DOHH2 (cell line): ENCODE results near the gene DISC1.

Experiments used
- H3F3A ChIP-seq: fragments of 200-600 bp; sonication (generic), shearing (Covaris generic); 2 replicates; pipeline ENCODE4 v1.6.0; 2016; ENCODE audit warnings: antibody characterized with exemption, mild to moderate bottlenecking; ENCODE audit not compliant: control insufficient read depth, insufficient read depth
- H3K27ac ChIP-seq: fragments of 200-600 bp; sonication (generic); 2 replicates; pipeline ENCODE4 v1.5.1; 2014; ENCODE audit warnings: low read depth, mild to moderate bottlenecking, low read length, moderate library complexity
- H3K27me3 ChIP-seq: fragments of 200-600 bp; sonication (generic); 2 replicates; pipeline ENCODE4 v1.6.1; 2014; ENCODE audit warnings: mild to moderate bottlenecking, low read length, mixed read lengths; ENCODE audit not compliant: control insufficient read depth
- H3K36me3 ChIP-seq: fragments of 200-600 bp; sonication (generic); 2 replicates; pipeline ENCODE4 v1.6.1; 2014; ENCODE audit warnings: mild to moderate bottlenecking, low read length, moderate library complexity, mixed read lengths; ENCODE audit not compliant: control insufficient read depth
- H3K4me1 ChIP-seq: fragments of 200-600 bp; sonication (generic); 2 replicates; pipeline ENCODE4 v1.6.1; 2014; ENCODE audit warnings: mild to moderate bottlenecking, low read length, mixed read lengths; ENCODE audit not compliant: control insufficient read depth
- H3K4me2 ChIP-seq: fragments of 200-600 bp; sonication (generic); 2 replicates; pipeline ENCODE4 v1.6.0; 2014; ENCODE audit warnings: mild to moderate bottlenecking, low read length, moderate library complexity
- H3K4me3 ChIP-seq: fragments of 200-600 bp; sonication (generic); 2 replicates; pipeline ENCODE4 v1.5.1; 2014; ENCODE audit warnings: mild to moderate bottlenecking, low read length, mixed read lengths
- H3K79me2 ChIP-seq: fragments of 200-600 bp; sonication (generic); 2 replicates; pipeline ENCODE4 v1.6.1; 2014; ENCODE audit warnings: mild to moderate bottlenecking, low read length, mixed read lengths; ENCODE audit not compliant: control insufficient read depth
- H3K9me2 ChIP-seq: fragments of 200-600 bp; sonication (generic); replicated peaks from 2 replicates; pipeline ENCODE4 v1.6.1; 2014; ENCODE audit warnings: mild to moderate bottlenecking, low read length, mixed read lengths; ENCODE audit not compliant: control insufficient read depth
- H3K9me3 ChIP-seq: fragments of 200-600 bp; sonication (generic); 2 replicates; pipeline ENCODE4 v1.6.1; 2014; ENCODE audit warnings: antibody characterized with exemption, low read length, mixed read lengths; ENCODE audit not compliant: control insufficient read depth, insufficient read depth
- H4K20me1 ChIP-seq: fragments of 200-600 bp; sonication (generic); 2 replicates; pipeline ENCODE4 v1.6.0; 2014; ENCODE audit warnings: low read depth, mild to moderate bottlenecking, antibody characterized with exemption, low read length, moderate library complexity; ENCODE audit not compliant: control insufficient read depth, insufficient read depth
- CTCF ChIP-seq: fragments of 200-600 bp; sonication (generic); IDR thresholded peaks from one replicate; pipeline ENCODE4 v1.5.1; 2014; ENCODE audit warnings: antibody characterized with exemption, mild to moderate bottlenecking, low read depth, low read length; ENCODE audit not compliant: poor library complexity, severe bottlenecking
- EZH2phosphoT487 ChIP-seq: fragments of 200-600 bp; sonication (generic); IDR thresholded peaks from 2 replicates; pipeline ENCODE4 v1.6.1; 2017; ENCODE audit warnings: borderline replicate concordance, mild to moderate bottlenecking, antibody characterized with exemption, low read length, moderate library complexity, mixed read lengths

DISC1 gene

GRCh38 chr1:231925864-231926263 is 299.3 kb downstream of the DISC1 start:
- TF ChIP-seq CTCF: no peak
- TF ChIP-seq EZH2phosphoT487: no peak
- Histone ChIP-seq H3K27ac (no peak overlapping the region), H3K4me2 (no peak overlapping the region), H3K27me3 (peaks cover 8% of the 10 kb centered on the region; the same call in 1 of the 2 replicates), H3K9me3 (no peaks in the 10 kb centered on the region), H3K4me3 (no peak overlapping the region), H3K36me3 (no peaks in the 10 kb centered on the region), H3K4me1 (no peaks in the 10 kb centered on the region), H3K9me2 (no peaks in the 10 kb centered on the region), H4K20me1 (no peaks in the 10 kb centered on the region), H3F3A (no peaks in the 10 kb centered on the region), H3K79me2 (no peaks in the 10 kb centered on the region)

GRCh38 chr1:231926340-231926739 is 299.8 kb downstream of the DISC1 start:
- Histone ChIP-seq H4K20me1 (no peaks in the 10 kb centered on the region), H3K4me2 (no peak overlapping the region), H3K27me3 (peaks cover 8% of the 10 kb centered on the region; the same call in 1 of the 2 replicates), H3K4me1 (no peaks in the 10 kb centered on the region), H3K36me3 (no peaks in the 10 kb centered on the region), H3F3A (no peaks in the 10 kb centered on the region), H3K9me3 (no peaks in the 10 kb centered on the region), H3K27ac (no peak overlapping the region), H3K79me2 (no peaks in the 10 kb centered on the region), H3K4me3 (no peak overlapping the region), H3K9me2 (no peaks in the 10 kb centered on the region)
- TF ChIP-seq CTCF: no peak
- no peak for TF ChIP-seq EZH2phosphoT487

GRCh38 chr1:231926933-231927332 is 300.3 kb downstream of the DISC1 start:
- Histone ChIP-seq H3K27ac (no peak overlapping the region), H3K79me2 (no peaks in the 10 kb centered on the region), H4K20me1 (no peaks in the 10 kb centered on the region), H3K4me3 (no peak overlapping the region), H3K4me2 (no peak overlapping the region), H3K27me3 (peaks cover 6% of the 10 kb centered on the region; the same call in 1 of the 2 replicates), H3K9me3 (peaks cover 1% of the 10 kb centered on the region; the same call in 1 of the 2 replicates), H3F3A (no peaks in the 10 kb centered on the region), H3K9me2 (no peaks in the 10 kb centered on the region), H3K36me3 (no peaks in the 10 kb centered on the region), H3K4me1 (no peaks in the 10 kb centered on the region)
- no peak for TF ChIP-seq EZH2phosphoT487
- TF ChIP-seq CTCF: no peak
